Activated T-cell treated with anti-CD3 and anti-CD28 coated beads, Interleukin-2, amount 50 U/mL, for 72 hours (primary cell): ENCODE data around the gene XRCC1. TPM values are rescaled to one million over a fixed set of nuclear protein-coding genes. Genes with fewer than 3 reads are reported as not detected.
A peak's percentile ranks its signal among the peaks of the same experiment; 100 is the strongest.

Source experiments
- ATAC-seq, 2 donors: fragments of 150-1000 bp; cut with Tn5 transposase; replicated peaks in 1 of 2; 2 replicates each; pipeline ENCODE4 v1.10.0; 2021; ENCODE audit warnings: moderate library complexity in 2 of 2, mild to moderate bottlenecking in 1 of 2
- DNase-seq, 2 donors: peaks; one replicate each; pipeline ENCODE4 v3.0.0; 2021 to 2022; ENCODE audit warnings: mixed read lengths in 1 of 2
- H3K27ac Mint-ChIP-seq: one replicate; pipeline ENCODE4 v1.8.0; 2022; ENCODE audit warnings: mild to moderate bottlenecking, moderate library complexity, mixed read lengths
- H3K27me3 Mint-ChIP-seq: one replicate; pipeline ENCODE4 v1.8.0; 2022; ENCODE audit warnings: low read depth, mixed read lengths
- H3K36me3 Mint-ChIP-seq, 2 donors: one replicate each; pipeline ENCODE4 v1.8.0; 2022; ENCODE audit warnings: mixed read lengths in 2 of 2, mild to moderate bottlenecking in 1 of 2; ENCODE audit not compliant: insufficient read depth in 2 of 2
- H3K4me1 Mint-ChIP-seq: one replicate; pipeline ENCODE4 v1.8.0; 2022; ENCODE audit warnings: low read depth, mixed read lengths
- H3K4me3 Mint-ChIP-seq, 2 donors: one replicate each; pipeline ENCODE4 v1.8.0; 2022; ENCODE audit warnings: mild to moderate bottlenecking in 2 of 2, mixed read lengths in 2 of 2, moderate library complexity in 2 of 2
- H3K9me3 Mint-ChIP-seq, 2 donors: one replicate each; pipeline ENCODE4 v1.8.0; 2022; ENCODE audit warnings: mixed read lengths in 2 of 2
- total RNA-seq, 2 donors: library from RNA; stranded (reverse); gene quantifications; one replicate each; pipeline ENCODE4 v1.2.3, GENCODE V29; 2022

The XRCC1 gene
- total RNA-seq, 2 donors from 2014 or later = 58.4 to 66.7 TPM

- no peak overlapping the region for H3K27ac Mint-ChIP-seq
- no peaks in the 10 kb centered on the region for H3K27me3 Mint-ChIP-seq
- peaks cover 0 to 3% of the 10 kb centered on the region in 2 donors for H3K36me3 Mint-ChIP-seq
- no peaks in the 10 kb centered on the region for H3K9me3 Mint-ChIP-seq
- ATAC-seq = no peak
- peaks cover 25% of the 10 kb centered on the region for H3K4me1 Mint-ChIP-seq
- no peak for DNase-seq
- H3K4me3 Mint-ChIP-seq = peak overlapping the region in 1 of 2 donors; percentile 42
Measured at GRCh38 chr19:43581467-43581866, 6.1 kb upstream of the XRCC1 start.

- DNase-seq (no peak), ATAC-seq (no peak)
- H3K4me3 Mint-ChIP-seq = peak overlapping the region; percentile 52 to 76
- no peaks in the 10 kb centered on the region for H3K9me3 Mint-ChIP-seq
- peaks cover 43% of the 10 kb centered on the region for H3K4me1 Mint-ChIP-seq
- H3K36me3 Mint-ChIP-seq = peaks cover 3 to 4% of the 10 kb centered on the region in 2 donors
- H3K27me3 Mint-ChIP-seq = no peaks in the 10 kb centered on the region
- no peak overlapping the region for H3K27ac Mint-ChIP-seq
Measured at GRCh38 chr19:43578787-43579186, 3.5 kb upstream of the XRCC1 start.

- peaks cover 3 to 4% of the 10 kb centered on the region in 2 donors for H3K36me3 Mint-ChIP-seq
- peak in 1 of 2 donors; percentile 1 for ATAC-seq
Measured at GRCh38 chr19:43575955-43576878, 890 bp upstream of the XRCC1 start.

GRCh38 chr19:43574424-43575155 is 737 bp downstream of the XRCC1 start:
- no peak for DNase-seq
- ATAC-seq = no peak
- no peaks in the 10 kb centered on the region for H3K9me3 Mint-ChIP-seq
- H3K27me3 Mint-ChIP-seq = no peaks in the 10 kb centered on the region
- H3K4me3 Mint-ChIP-seq = peak overlapping the region; percentile 98 to 99
- peaks cover 61% of the 10 kb centered on the region for H3K4me1 Mint-ChIP-seq
- peaks cover 0 to 4% of the 10 kb centered on the region in 2 donors for H3K36me3 Mint-ChIP-seq
- peak overlapping the region; percentile 95 for H3K27ac Mint-ChIP-seq

More at GRCh38 chr19:43575955-43576878, 890 bp upstream of the XRCC1 start:
- H3K4me3 Mint-ChIP-seq = peak overlapping the region; percentile 73 to 98
- no peaks in the 10 kb centered on the region for H3K9me3 Mint-ChIP-seq
- no peak for DNase-seq
- no peaks in the 10 kb centered on the region for H3K27me3 Mint-ChIP-seq
- no peak overlapping the region for H3K27ac Mint-ChIP-seq
- H3K4me1 Mint-ChIP-seq = peaks cover 55% of the 10 kb centered on the region

GRCh38 chr19:43572171-43572588 is 3.1 kb downstream of the XRCC1 start:
- ATAC-seq (no peak), DNase-seq (no peak)
- H3K4me3 Mint-ChIP-seq = no peak overlapping the region
- no peaks in the 10 kb centered on the region for H3K27me3 Mint-ChIP-seq
- H3K36me3 Mint-ChIP-seq = peaks cover 0 to 4% of the 10 kb centered on the region in 2 donors
- peak overlapping the region; percentile 89 for H3K27ac Mint-ChIP-seq
- peaks cover 53% of the 10 kb centered on the region for H3K4me1 Mint-ChIP-seq
- H3K9me3 Mint-ChIP-seq = no peaks in the 10 kb centered on the region

- peaks cover 0 to 7% of the 10 kb centered on the region in 2 donors for H3K36me3 Mint-ChIP-seq
- ATAC-seq = no peak
- no peaks in the 10 kb centered on the region for H3K9me3 Mint-ChIP-seq
- H3K27me3 Mint-ChIP-seq = no peaks in the 10 kb centered on the region
- no peak for DNase-seq
- H3K4me1 Mint-ChIP-seq = peaks cover 37% of the 10 kb centered on the region
- peak overlapping the region; percentile 64 for H3K27ac Mint-ChIP-seq
- no peak overlapping the region for H3K4me3 Mint-ChIP-seq
Measured at GRCh38 chr19:43570174-43570791, 5.0 kb downstream of the XRCC1 start.

- no peak overlapping the region for H3K27ac Mint-ChIP-seq
- no peaks in the 10 kb centered on the region for H3K27me3 Mint-ChIP-seq
- H3K4me3 Mint-ChIP-seq = no peak overlapping the region
- ATAC-seq = no peak
- H3K9me3 Mint-ChIP-seq = no peaks in the 10 kb centered on the region
- peaks cover 0 to 3% of the 10 kb centered on the region in 2 donors for H3K36me3 Mint-ChIP-seq
- H3K4me1 Mint-ChIP-seq = peaks cover 36% of the 10 kb centered on the region
- no peak for DNase-seq
Measured at GRCh38 chr19:43569657-43570056, 5.7 kb downstream of the XRCC1 start.

GRCh38 chr19:43564800-43565199 is 10.5 kb downstream of the XRCC1 start:
- Mint-ChIP-seq H3K9me3 (peaks cover 0 to 2% of the 10 kb centered on the region in 2 donors), H3K36me3 (peaks cover 11 to 16% of the 10 kb centered on the region in 2 donors), H3K27ac (no peak overlapping the region), H3K4me3 (no peak overlapping the region), H3K27me3 (no peaks in the 10 kb centered on the region), H3K4me1 (peaks cover 56% of the 10 kb centered on the region)
- DNase-seq (no peak), ATAC-seq (no peak)

- peak overlapping the region; percentile 66 for H3K27ac Mint-ChIP-seq
- H3K36me3 Mint-ChIP-seq = peaks cover 11 to 17% of the 10 kb centered on the region in 2 donors
- H3K4me3 Mint-ChIP-seq = peak overlapping the region; percentile 5 to 25
- H3K27me3 Mint-ChIP-seq = no peaks in the 10 kb centered on the region
- no peak for ATAC-seq
- peaks cover 0 to 2% of the 10 kb centered on the region in 2 donors for H3K9me3 Mint-ChIP-seq
- peaks cover 51% of the 10 kb centered on the region for H3K4me1 Mint-ChIP-seq
- DNase-seq = no peak
Measured at GRCh38 chr19:43563816-43564457, 11.4 kb downstream of the XRCC1 start.

GRCh38 chr19:43562698-43563241 is 12.6 kb downstream of the XRCC1 start:
- Mint-ChIP-seq H3K9me3 (peaks cover 0 to 2% of the 10 kb centered on the region in 2 donors), H3K4me3 (peak overlapping the region; percentile 65 to 75), H3K36me3 (peaks cover 11 to 19% of the 10 kb centered on the region in 2 donors), H3K4me1 (peaks cover 51% of the 10 kb centered on the region), H3K27me3 (no peaks in the 10 kb centered on the region), H3K27ac (peak overlapping the region; percentile 94)
- peak; percentile 71 to 79 for DNase-seq
- ATAC-seq = peak; percentile 94 to 96

- no peaks in the 10 kb centered on the region for H3K27me3 Mint-ChIP-seq
- H3K4me1 Mint-ChIP-seq = peaks cover 51% of the 10 kb centered on the region
- H3K4me3 Mint-ChIP-seq = peak overlapping the region; percentile 65 to 75
- H3K9me3 Mint-ChIP-seq = peaks cover 0 to 2% of the 10 kb centered on the region in 2 donors
- DNase-seq (no peak), ATAC-seq (no peak)
- peaks cover 11 to 21% of the 10 kb centered on the region in 2 donors for H3K36me3 Mint-ChIP-seq
- H3K27ac Mint-ChIP-seq = peak overlapping the region; percentile 94
Measured at GRCh38 chr19:43562226-43562697, 13.1 kb downstream of the XRCC1 start.
